HEK293 (cell line): ENCODE measurements around the gene ASB6.

ENCODE experiments used
- CTCF ChIA-PET: fragments of 350-600 bp; formaldehyde crosslinking; extraction: SDS; loops from one replicate; lab custom pipeline; 2021; ENCODE audit warnings: antibody characterized with exemption; lab: Yijun Ruan, JAX
- POLR2A ChIA-PET: fragments of 300-600 bp; formaldehyde crosslinking; extraction: SDS; loops from one replicate; lab custom pipeline; 2020; ENCODE audit warnings: antibody characterized with exemption, inconsistent platforms; lab: Yijun Ruan, JAX
- H3K27ac ChIP-seq: fragments of 200-500 bp; sonication (Bioruptor generic); 2 replicates; pipeline ENCODE4 v1.5.1; 2014; ENCODE audit warnings: low read depth, low read length, control low read depth, inconsistent platforms; ENCODE audit errors: extremely low read depth
- H3K36me3 ChIP-seq, 2 experiments: fragments of 200-500 bp in 1 of 2; sonication (Bioruptor generic) in 1 of 2; 1 replicate in 1 of 2; 2 replicates in 1 of 2; pipeline ENCODE4 v1.5.1; 2014 to 2017; ENCODE audit warnings: inconsistent platforms in 2 of 2, low read length in 2 of 2; ENCODE audit not compliant: control insufficient read depth in 2 of 2, insufficient read depth in 1 of 2
- H3K4me1 ChIP-seq: fragments of 200-500 bp; sonication (Bioruptor generic); 2 replicates; pipeline ENCODE4 v1.5.1; 2014; ENCODE audit warnings: mild to moderate bottlenecking, low read length, inconsistent platforms; ENCODE audit not compliant: control insufficient read depth, insufficient read depth
- H3K4me3 ChIP-seq: 2 replicates; pipeline ENCODE4 v1.5.1; 2011; ENCODE audit warnings: low read depth, mild to moderate bottlenecking, control low read depth, low read length, moderate library complexity
- H3K9me3 ChIP-seq: fragments of 200-500 bp; sonication (Bioruptor generic); 2 replicates; pipeline ENCODE4 v1.5.1; 2014; ENCODE audit warnings: low read depth, low read length, inconsistent platforms; ENCODE audit not compliant: control insufficient read depth, insufficient read depth
- BCL11B ChIP-seq: fragments of 450-650 bp; formaldehyde crosslinking; IDR thresholded peaks from 2 replicates; pipeline ENCODE4 v1.5.1; 2016; ENCODE audit warnings: low read depth, missing biosample characterization, missing genetic modification characterization
- GLIS1 ChIP-seq: fragments of 450-650 bp; formaldehyde crosslinking; IDR thresholded peaks from 2 replicates; pipeline ENCODE4 v1.5.1; 2016; ENCODE audit warnings: missing biosample characterization, missing genetic modification characterization
- MYNN ChIP-seq: fragments of 450-650 bp; formaldehyde crosslinking; IDR thresholded peaks from 2 replicates; pipeline ENCODE4 v1.5.1; 2016; ENCODE audit warnings: missing biosample characterization, missing genetic modification characterization, borderline replicate concordance
- MZF1 ChIP-seq: fragments of 450-650 bp; formaldehyde crosslinking; IDR thresholded peaks from 2 replicates; pipeline ENCODE4 v1.5.1; 2017; ENCODE audit warnings: missing biosample characterization, missing genetic modification characterization, borderline replicate concordance
- PRDM1 ChIP-seq: fragments of 450-650 bp; formaldehyde crosslinking; IDR thresholded peaks from 2 replicates; pipeline ENCODE4; 2016; ENCODE audit warnings: missing biosample characterization, missing genetic modification characterization
- ZBTB48 ChIP-seq: fragments of 450-650 bp; formaldehyde crosslinking; IDR thresholded peaks from 2 replicates; pipeline ENCODE4 v1.5.1; 2016; ENCODE audit warnings: missing biosample characterization, missing genetic modification characterization
- ZEB2 ChIP-seq: fragments of 450-650 bp; formaldehyde crosslinking; IDR thresholded peaks from 2 replicates; pipeline ENCODE4 v1.5.1; 2016; ENCODE audit warnings: missing biosample characterization, missing genetic modification characterization
- ZIC2 ChIP-seq: fragments of 450-650 bp; formaldehyde crosslinking; IDR thresholded peaks from 2 replicates; pipeline ENCODE4 v1.5.1; 2016; ENCODE audit warnings: missing biosample characterization, missing genetic modification characterization
- ZNF114 ChIP-seq: fragments of 450-650 bp; formaldehyde crosslinking; IDR thresholded peaks from 2 replicates; pipeline ENCODE4 v1.5.0; 2017; ENCODE audit warnings: missing biosample characterization, missing genetic modification characterization
- ZNF132 ChIP-seq: fragments of 450-650 bp; formaldehyde crosslinking; IDR thresholded peaks from 2 replicates; pipeline ENCODE4 v1.5.1; 2017; ENCODE audit warnings: missing biosample characterization, missing genetic modification characterization, borderline replicate concordance
- ZNF16 ChIP-seq: fragments of 450-650 bp; formaldehyde crosslinking; IDR thresholded peaks from 2 replicates; pipeline ENCODE4 v1.5.1; 2016; ENCODE audit warnings: low read depth, missing biosample characterization, missing genetic modification characterization
- ZNF169 ChIP-seq: fragments of 450-650 bp; formaldehyde crosslinking; IDR thresholded peaks from 2 replicates; pipeline ENCODE4 v1.5.1; 2016; ENCODE audit warnings: missing biosample characterization, missing genetic modification characterization
- ZNF24 ChIP-seq: fragments of 450-650 bp; formaldehyde crosslinking; IDR thresholded peaks from 2 replicates; pipeline ENCODE4 v1.5.1; 2016; ENCODE audit warnings: missing biosample characterization, missing genetic modification characterization
- ZNF473 ChIP-seq: fragments of 450-650 bp; formaldehyde crosslinking; IDR thresholded peaks from 2 replicates; pipeline ENCODE4 v1.5.1; 2017; ENCODE audit warnings: missing biosample characterization, missing genetic modification characterization
- ZNF529 ChIP-seq: fragments of 450-650 bp; formaldehyde crosslinking; IDR thresholded peaks from 2 replicates; pipeline ENCODE4 v1.5.1; 2017; ENCODE audit warnings: missing genetic modification characterization, missing biosample characterization; ENCODE audit not compliant: insufficient replicate concordance
- ZNF600 ChIP-seq: fragments of 450-650 bp; formaldehyde crosslinking; IDR thresholded peaks from 2 replicates; pipeline ENCODE4 v1.5.1; 2016; ENCODE audit warnings: missing biosample characterization, missing genetic modification characterization
- ZNF623 ChIP-seq: fragments of 450-650 bp; formaldehyde crosslinking; IDR thresholded peaks from 2 replicates; pipeline ENCODE4 v1.5.1; 2016; ENCODE audit warnings: missing biosample characterization, missing genetic modification characterization
- ZNF664 ChIP-seq: fragments of 450-650 bp; formaldehyde crosslinking; IDR thresholded peaks from 2 replicates; pipeline ENCODE4 v1.5.1; 2016; ENCODE audit warnings: missing biosample characterization, missing genetic modification characterization
- ZNF677 ChIP-seq: fragments of 450-650 bp; IDR thresholded peaks from 2 replicates; pipeline ENCODE4 v1.5.0; 2018; ENCODE audit warnings: missing biosample characterization, mild to moderate bottlenecking, missing genetic modification characterization, moderate library complexity
- ZNF747 ChIP-seq: fragments of 450-650 bp; formaldehyde crosslinking; IDR thresholded peaks from 2 replicates; pipeline ENCODE4 v1.5.1; 2016; ENCODE audit warnings: missing biosample characterization, missing genetic modification characterization
- ZXDB ChIP-seq: fragments of 450-650 bp; formaldehyde crosslinking; IDR thresholded peaks from 2 replicates; pipeline ENCODE4 v1.5.1; 2016; ENCODE audit warnings: missing biosample characterization, missing genetic modification characterization
- TF ChIP-seq, protein P1 (sequence below): IDR thresholded peaks from 2 replicates; pipeline ENCODE4 v1.6.1; 2011; ENCODE audit warnings: mild to moderate bottlenecking, low read depth, low read length, borderline replicate concordance
- TF ChIP-seq, protein P2 (sequence below): fragments of 450-650 bp; IDR thresholded peaks from 2 replicates; pipeline ENCODE4 v1.5.1; 2018; ENCODE audit warnings: missing biosample characterization, mild to moderate bottlenecking, missing genetic modification characterization
- TF ChIP-seq, protein P3 (sequence below): fragments of 450-650 bp; formaldehyde crosslinking; IDR thresholded peaks from 2 replicates; pipeline ENCODE4 v1.5.1; 2016; ENCODE audit warnings: missing biosample characterization, missing genetic modification characterization
- TF ChIP-seq, protein P4 (sequence below): fragments of 450-650 bp; formaldehyde crosslinking; IDR thresholded peaks from 2 replicates; pipeline ENCODE4 v1.5.1; 2017; ENCODE audit warnings: missing biosample characterization, missing genetic modification characterization

Gene ASB6

DNA sequence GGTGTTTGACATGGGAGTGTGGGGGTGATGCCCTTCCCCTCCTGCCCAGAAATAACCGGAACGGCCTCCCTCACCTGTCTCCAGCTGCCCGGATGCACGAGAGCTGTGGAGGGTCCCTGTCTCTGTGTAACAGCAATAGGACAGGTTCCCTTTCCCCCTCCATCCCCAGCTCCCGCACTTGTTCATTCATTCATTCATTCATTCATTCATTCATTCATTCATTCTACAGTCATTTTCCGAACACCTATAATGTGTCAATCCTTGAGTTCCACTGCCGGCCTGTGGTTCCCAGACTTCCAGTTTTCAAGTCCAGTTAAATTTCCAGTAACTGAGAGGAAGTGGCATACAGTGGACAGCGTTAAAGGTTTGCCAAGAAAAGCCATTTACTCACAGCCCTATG, 30.8 kb upstream of the ASB6 start:
- Histone ChIP-seq H3K4me3 (no peak overlapping the region), H3K9me3 (no peaks in the 10 kb centered on the region), H3K4me1 (no peaks in the 10 kb centered on the region), H3K36me3 (no peaks in the 10 kb centered on the region), H3K27ac (no peak overlapping the region)
- ChIA-PET CTCF (interaction anchor here (0.6 to 1.1 kb wide), 6 partner anchors 8 to 118 kb away, joined by 3 to 5 read pairs (median 3); no protein-coding TSS in a partner anchor), POLR2A (no interaction called here)
- TF ChIP-seq ZNF747 (tag by site-specific recombination) (no peak), ZNF623 (tag by site-specific recombination) (no peak), ZNF529 (no peak), ZNF24 (peak; percentile 68; the same call in 1 of the 2 replicates)

DNA sequence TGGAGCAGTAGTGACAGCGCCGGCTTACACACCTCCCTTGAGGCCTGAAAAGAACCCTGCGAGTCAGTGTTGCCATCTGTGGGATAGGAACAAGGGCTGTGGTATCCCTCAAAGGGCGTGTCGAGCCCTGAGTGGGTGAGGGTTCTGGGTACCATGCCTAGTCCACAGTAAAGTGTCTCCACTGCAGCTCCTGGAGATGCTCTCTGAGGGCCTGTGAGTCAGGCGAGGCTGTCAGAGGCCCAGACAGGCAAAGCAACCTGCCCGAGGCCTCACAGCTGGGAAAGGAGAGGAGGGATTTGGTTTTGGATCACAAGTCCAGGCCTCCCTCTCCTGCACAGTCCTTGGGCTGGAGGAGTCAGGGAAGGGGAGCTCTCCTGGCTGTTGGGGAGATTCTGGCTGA, 29.6 kb upstream of the ASB6 start:
- Histone ChIP-seq H3K36me3 (no peaks in the 10 kb centered on the region), H3K9me3 (no peaks in the 10 kb centered on the region), H3K4me3 (no peak overlapping the region), H3K27ac (no peak overlapping the region), H3K4me1 (no peaks in the 10 kb centered on the region)
- CTCF ChIA-PET: interaction anchor here (0.6 to 0.8 kb wide), 2 partner anchors 19 to 95 kb away, joined by 3 read pairs; no protein-coding TSS in a partner anchor
- POLR2A ChIA-PET: no interaction called here
- TF ChIP-seq ZXDB (tag by site-specific recombination): no peak
- no peak for TF ChIP-seq PRDM1
- TF ChIP-seq ZNF114 (tag by site-specific recombination): no peak
- peak; percentile 88 for TF ChIP-seq ZNF600 (tag by site-specific recombination)

DNA sequence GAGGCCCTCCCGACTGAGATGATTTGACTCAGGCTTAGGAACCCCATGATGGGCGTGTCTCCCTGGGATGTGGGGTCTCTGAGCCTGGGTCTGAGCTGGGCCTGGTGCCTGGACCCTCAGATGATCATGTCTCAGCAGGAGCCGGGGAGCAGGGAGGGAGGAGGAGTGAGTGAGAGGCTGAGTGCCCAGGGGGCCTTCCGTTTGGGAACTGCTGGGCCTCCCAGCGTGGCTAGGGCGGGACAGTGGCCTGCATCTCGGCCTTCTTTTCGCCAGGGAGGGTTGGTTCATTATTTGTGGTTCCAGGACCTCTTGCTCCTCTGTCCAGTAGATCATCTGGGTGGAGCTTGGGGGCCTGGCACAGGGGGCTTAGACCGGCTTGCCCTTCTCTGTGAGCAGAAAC, 29.1 kb upstream of the ASB6 start:
- H3K9me3 ChIP-seq: no peaks in the 10 kb centered on the region
- H3K36me3 ChIP-seq: no peaks in the 10 kb centered on the region
- H3K27ac ChIP-seq: no peak overlapping the region
- TF ChIP-seq GLIS1 (tag by site-specific recombination): peak; percentile 61
- TF ChIP-seq ZNF664 (tag by site-specific recombination): no peak
- TF ChIP-seq ZIC2 (tag by site-specific recombination): peak; percentile 54
- H3K4me1 ChIP-seq: no peaks in the 10 kb centered on the region
- no peak overlapping the region for H3K4me3 ChIP-seq
- POLR2A ChIA-PET: no interaction called here
- CTCF ChIA-PET: interaction anchor here (0.6 kb wide), 1 partner anchor 95 kb away, joined by 3 read pairs; no protein-coding TSS in a partner anchor

DNA sequence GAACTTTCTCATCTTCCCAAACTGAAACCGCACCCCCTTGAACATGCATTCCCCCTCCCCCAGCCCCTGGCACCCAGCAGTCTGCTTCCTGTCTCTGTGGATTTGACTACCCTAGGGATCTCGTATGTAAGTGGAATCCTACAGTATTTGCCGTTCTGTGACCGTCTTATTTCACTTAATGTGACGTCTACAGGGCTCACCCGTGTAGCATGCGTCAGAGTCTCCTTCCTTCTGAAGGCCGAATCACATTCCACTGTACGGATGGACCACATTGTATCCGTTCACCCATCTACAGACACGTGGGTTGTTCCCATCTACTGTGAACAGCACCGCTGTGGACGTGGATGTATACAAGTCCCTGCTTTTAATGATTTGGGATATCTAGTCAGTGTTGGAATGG, 28.0 kb upstream of the ASB6 start:
- ChIA-PET POLR2A (no interaction called here), CTCF (no interaction called here)
- Histone ChIP-seq H3K27ac (no peak overlapping the region), H3K36me3 (no peaks in the 10 kb centered on the region), H3K4me3 (no peak overlapping the region), H3K9me3 (no peaks in the 10 kb centered on the region), H3K4me1 (no peaks in the 10 kb centered on the region)
- TF ChIP-seq, protein P1, sequence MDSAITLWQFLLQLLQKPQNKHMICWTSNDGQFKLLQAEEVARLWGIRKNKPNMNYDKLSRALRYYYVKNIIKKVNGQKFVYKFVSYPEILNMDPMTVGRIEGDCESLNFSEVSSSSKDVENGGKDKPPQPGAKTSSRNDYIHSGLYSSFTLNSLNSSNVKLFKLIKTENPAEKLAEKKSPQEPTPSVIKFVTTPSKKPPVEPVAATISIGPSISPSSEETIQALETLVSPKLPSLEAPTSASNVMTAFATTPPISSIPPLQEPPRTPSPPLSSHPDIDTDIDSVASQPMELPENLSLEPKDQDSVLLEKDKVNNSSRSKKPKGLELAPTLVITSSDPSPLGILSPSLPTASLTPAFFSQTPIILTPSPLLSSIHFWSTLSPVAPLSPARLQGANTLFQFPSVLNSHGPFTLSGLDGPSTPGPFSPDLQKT: no peak
- TF ChIP-seq MZF1: no peak
- no peak for TF ChIP-seq BCL11B (tag by site-specific recombination)
- TF ChIP-seq MYNN (tag by site-specific recombination): no peak
- no peak for TF ChIP-seq ZXDB (tag by site-specific recombination)
- TF ChIP-seq ZNF132 (tag by site-specific recombination): no peak
- no peak for TF ChIP-seq ZEB2
- no peak for TF ChIP-seq ZNF114 (tag by site-specific recombination)
- no peak for TF ChIP-seq ZNF16
- TF ChIP-seq ZNF169 (tag by site-specific recombination): no peak
- TF ChIP-seq, protein P2, sequence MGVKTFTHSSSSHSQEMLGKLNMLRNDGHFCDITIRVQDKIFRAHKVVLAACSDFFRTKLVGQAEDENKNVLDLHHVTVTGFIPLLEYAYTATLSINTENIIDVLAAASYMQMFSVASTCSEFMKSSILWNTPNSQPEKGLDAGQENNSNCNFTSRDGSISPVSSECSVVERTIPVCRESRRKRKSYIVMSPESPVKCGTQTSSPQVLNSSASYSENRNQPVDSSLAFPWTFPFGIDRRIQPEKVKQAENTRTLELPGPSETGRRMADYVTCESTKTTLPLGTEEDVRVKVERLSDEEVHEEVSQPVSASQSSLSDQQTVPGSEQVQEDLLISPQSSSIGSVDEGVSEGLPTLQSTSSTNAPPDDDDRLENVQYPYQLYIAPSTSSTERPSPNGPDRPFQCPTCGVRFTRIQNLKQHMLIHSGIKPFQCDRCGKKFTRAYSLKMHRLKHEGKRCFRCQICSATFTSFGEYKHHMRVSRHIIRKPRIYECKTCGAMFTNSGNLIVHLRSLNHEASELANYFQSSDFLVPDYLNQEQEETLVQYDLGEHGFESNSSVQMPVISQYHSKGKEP (tag by site-specific recombination): no peak
- TF ChIP-seq, protein P3, sequence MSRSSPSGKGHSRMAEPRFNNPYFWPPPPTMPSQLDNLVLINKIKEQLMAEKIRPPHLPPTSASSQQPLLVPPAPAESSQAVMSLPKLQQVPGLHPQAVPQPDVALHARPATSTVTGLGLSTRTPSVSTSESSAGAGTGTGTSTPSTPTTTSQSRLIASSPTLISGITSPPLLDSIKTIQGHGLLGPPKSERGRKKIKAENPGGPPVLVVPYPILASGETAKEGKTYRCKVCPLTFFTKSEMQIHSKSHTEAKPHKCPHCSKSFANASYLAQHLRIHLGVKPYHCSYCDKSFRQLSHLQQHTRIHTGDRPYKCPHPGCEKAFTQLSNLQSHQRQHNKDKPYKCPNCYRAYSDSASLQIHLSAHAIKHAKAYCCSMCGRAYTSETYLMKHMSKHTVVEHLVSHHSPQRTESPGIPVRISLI: no peak
- TF ChIP-seq ZNF473 (tag by site-specific recombination): no peak
- no peak for TF ChIP-seq PRDM1
- TF ChIP-seq, protein P4, sequence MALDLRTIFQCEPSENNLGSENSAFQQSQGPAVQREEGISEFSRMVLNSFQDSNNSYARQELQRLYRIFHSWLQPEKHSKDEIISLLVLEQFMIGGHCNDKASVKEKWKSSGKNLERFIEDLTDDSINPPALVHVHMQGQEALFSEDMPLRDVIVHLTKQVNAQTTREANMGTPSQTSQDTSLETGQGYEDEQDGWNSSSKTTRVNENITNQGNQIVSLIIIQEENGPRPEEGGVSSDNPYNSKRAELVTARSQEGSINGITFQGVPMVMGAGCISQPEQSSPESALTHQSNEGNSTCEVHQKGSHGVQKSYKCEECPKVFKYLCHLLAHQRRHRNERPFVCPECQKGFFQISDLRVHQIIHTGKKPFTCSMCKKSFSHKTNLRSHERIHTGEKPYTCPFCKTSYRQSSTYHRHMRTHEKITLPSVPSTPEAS (tag by site-specific recombination): no peak
- TF ChIP-seq ZBTB48 (tag by site-specific recombination): no peak
- TF ChIP-seq ZNF677 (tag by site-specific recombination): no peak
